Caki2 (cell line): Measurements from ENCODE around the gene CRIM1. TPM values are rescaled to one million over a fixed set of nuclear protein-coding genes. Genes with fewer than 3 reads are reported as not detected.
A peak's percentile ranks its signal among the peaks of the same experiment; 100 is the strongest.

Source experiments
- DNase-seq: peaks from one replicate; pipeline ENCODE4 v3.0.0-alpha.2; 2015; ENCODE audit warnings: low read depth
- in situ Hi-C: cut with HindIII; loops from 2 replicates; pipeline ENCODE4 v1.10.0; 2016; ENCODE audit warnings: low sequenced_read_pairs, low pct_unique_long_range_greater_than_20kb, mixed read lengths
- total RNA-seq: library from RNA; depleted of rRNA; stranded (reverse); fragments of >200 nt; shearing (Covaris generic); gene quantifications from 2 replicates; pipeline ENCODE4 v1.2.3, GENCODE V29; 2014; ENCODE audit warnings: low replicate concordance

The CRIM1 gene
- total RNA-seq, 1 experiment from 2014 or later = 72.8 TPM

- DNase-seq = peak; percentile 67
Observed at GRCh38 chr2:36438449-36438977, 82.9 kb downstream of the CRIM1 start.

GRCh38 chr2:36439084-36439483, 83.5 kb downstream of the CRIM1 start:
- in situ Hi-C loops = no loop called here
- no peak for DNase-seq

More at GRCh38 chr2:36438449-36438977, 82.9 kb downstream of the CRIM1 start:
- in situ Hi-C loops = no loop called here

GRCh38 chr2:36441065-36441625, 85.6 kb downstream of the CRIM1 start:
- in situ Hi-C loops = no loop called here
- DNase-seq = no peak

- DNase-seq = no peak
- in situ Hi-C loops = no loop called here
Observed at GRCh38 chr2:36441816-36442215, 86.2 kb downstream of the CRIM1 start.

- in situ Hi-C loops = no loop called here
- no peak for DNase-seq
Observed at GRCh38 chr2:36444216-36444936, 88.8 kb downstream of the CRIM1 start.

GRCh38 chr2:36445185-36445866, 89.7 kb downstream of the CRIM1 start:
- no peak for DNase-seq
- in situ Hi-C loops = no loop called here

- in situ Hi-C loops = no loop called here
- DNase-seq = no peak
Observed at GRCh38 chr2:36446294-36446693, 90.7 kb downstream of the CRIM1 start.

- DNase-seq = no peak
- in situ Hi-C loops = no loop called here
Observed at GRCh38 chr2:36449213-36449612, 93.6 kb downstream of the CRIM1 start.

- no peak for DNase-seq
Observed at GRCh38 chr2:36449943-36450392, 94.4 kb downstream of the CRIM1 start.

GRCh38 chr2:36450466-36451196, 95.1 kb downstream of the CRIM1 start:
- in situ Hi-C loops = no loop called here

More at GRCh38 chr2:36449943-36450392, 94.4 kb downstream of the CRIM1 start:
- in situ Hi-C loops = no loop called here

GRCh38 chr2:36451512-36451911, 95.9 kb downstream of the CRIM1 start:
- in situ Hi-C loops = no loop called here
- DNase-seq = no peak

More at GRCh38 chr2:36450466-36451196, 95.1 kb downstream of the CRIM1 start:
- no peak for DNase-seq

- in situ Hi-C loops = no loop called here
- no peak for DNase-seq
Observed at GRCh38 chr2:36452260-36452659, 96.7 kb downstream of the CRIM1 start.

- in situ Hi-C loops = no loop called here
- DNase-seq = peak; percentile 15
Observed at GRCh38 chr2:36453652-36454051, 98.1 kb downstream of the CRIM1 start.

GRCh38 chr2:36455011-36455410, 99.4 kb downstream of the CRIM1 start:
- in situ Hi-C loops = no loop called here
- DNase-seq = no peak

- no peak for DNase-seq
- in situ Hi-C loops = no loop called here
Observed at GRCh38 chr2:36455788-36456187, 100.2 kb downstream of the CRIM1 start.

GRCh38 chr2:36456227-36457175, 100.9 kb downstream of the CRIM1 start:
- DNase-seq = no peak
- in situ Hi-C loops = no loop called here

- no peak for DNase-seq
- in situ Hi-C loops = no loop called here
Observed at GRCh38 chr2:36458106-36458505, 102.5 kb downstream of the CRIM1 start.
